DND-41 (cell line): Measurements from ENCODE around the gene HLA-DQA2.

Experiments
- ATAC-seq: fragments of 200-7000 bp; cut with Tn5 transposase; 3 replicates; pipeline ENCODE4 v1.9.1; 2021; ENCODE audit warnings: low read depth; ENCODE audit not compliant: insufficient read depth
- DNase-seq: peaks from one replicate; pipeline ENCODE4 v3.0.0-alpha.2; 2020
- H2AFZ ChIP-seq: 2 replicates; pipeline ENCODE4 v1.6.0; 2012; ENCODE audit warnings: low read depth, low read length
- H3K27ac ChIP-seq: 2 replicates; pipeline ENCODE4 v1.5.1; 2012; ENCODE audit warnings: low read length, inconsistent platforms
- H3K27me3 ChIP-seq: fragments of 200-600 bp; sonication (generic); 2 replicates; pipeline ENCODE4 v1.6.0; 2012; ENCODE audit warnings: low read length, mild to moderate bottlenecking, inconsistent platforms; ENCODE audit not compliant: insufficient read depth, poor library complexity
- H3K36me3 ChIP-seq: 2 replicates; pipeline ENCODE4 v1.5.1; 2012; ENCODE audit warnings: low read length, inconsistent platforms; ENCODE audit not compliant: insufficient read depth
- H3K4me1 ChIP-seq: 2 replicates; pipeline ENCODE4 v1.5.1; 2012; ENCODE audit warnings: mild to moderate bottlenecking, low read length; ENCODE audit not compliant: insufficient read depth
- H3K4me2 ChIP-seq: 2 replicates; pipeline ENCODE4 v1.6.0; 2012; ENCODE audit warnings: mild to moderate bottlenecking, moderate library complexity, low read length, inconsistent platforms; ENCODE audit not compliant: insufficient read depth
- H3K4me3 ChIP-seq, 2 experiments: fragments of 200-600 bp in 1 of 2; shearing (Covaris generic) in 1 of 2; 2 replicates each; pipeline ENCODE4 v1.5.1; 2012 to 2016; ENCODE audit warnings: inconsistent platforms in 2 of 2, low read length in 2 of 2, mild to moderate bottlenecking in 2 of 2, low read depth in 1 of 2, moderate library complexity in 1 of 2
- H3K79me2 ChIP-seq: 2 replicates; pipeline ENCODE4 v1.6.0; 2012; ENCODE audit warnings: low read length, inconsistent platforms; ENCODE audit not compliant: insufficient read depth
- H3K9ac ChIP-seq: 2 replicates; pipeline ENCODE4 v1.6.0; 2012; ENCODE audit warnings: low read depth, mild to moderate bottlenecking, inconsistent platforms, low read length, moderate library complexity
- H3K9me3 ChIP-seq: 2 replicates; pipeline ENCODE4 v1.5.1; 2012; ENCODE audit warnings: low read length, moderate library complexity, mild to moderate bottlenecking, inconsistent platforms; ENCODE audit not compliant: insufficient read depth, severe bottlenecking
- H4K20me1 ChIP-seq: 2 replicates; pipeline ENCODE4 v1.6.0; 2012; ENCODE audit warnings: low read length; ENCODE audit not compliant: insufficient read depth
- EZH2 ChIP-seq: IDR thresholded peaks from 3 replicates; pipeline ENCODE4 v1.6.1; 2012; ENCODE audit warnings: borderline replicate concordance, low read depth, mild to moderate bottlenecking, moderate library complexity, low read length, inconsistent platforms; ENCODE audit not compliant: severe bottlenecking
- TF ChIP-seq, protein P1 (sequence below): IDR thresholded peaks from 2 replicates; pipeline ENCODE4 v1.5.1; 2012; ENCODE audit warnings: borderline replicate concordance, low read length, moderate library complexity, mild to moderate bottlenecking; ENCODE audit not compliant: poor library complexity, severe bottlenecking; ENCODE audit errors: extremely low read depth

Gene HLA-DQA2

DNA sequence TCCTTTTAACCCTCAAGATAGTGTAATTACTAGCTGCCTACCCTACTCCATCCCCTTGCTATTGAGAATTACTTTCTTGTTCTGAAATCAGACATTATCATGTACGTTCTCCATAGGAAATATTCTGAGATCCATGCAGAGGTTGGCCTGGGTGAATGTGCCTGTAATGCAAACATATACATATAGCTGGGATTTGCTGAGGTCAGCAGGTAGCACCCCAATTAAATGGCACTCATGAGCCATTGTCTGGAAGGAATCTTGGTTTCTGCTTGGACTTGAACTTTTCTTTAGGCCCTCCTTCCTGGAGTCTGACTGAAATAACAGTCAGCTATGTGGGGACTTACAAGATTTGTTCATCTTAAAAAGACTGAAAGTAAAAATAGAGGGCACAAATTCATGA lies 18.5 kb downstream of the HLA-DQA2 start:
- Histone ChIP-seq H3K9ac (no peak overlapping the region), H3K4me1 (no peaks in the 10 kb centered on the region), H3K27ac (no peak overlapping the region), H2AFZ (no peak overlapping the region), H3K4me3 (no peak overlapping the region), H3K9me3 (no peaks in the 10 kb centered on the region), H3K4me2 (no peak overlapping the region), H4K20me1 (no peaks in the 10 kb centered on the region), H3K79me2 (no peaks in the 10 kb centered on the region), H3K27me3 (peaks cover 18% of the 10 kb centered on the region), H3K36me3 (no peaks in the 10 kb centered on the region)
- TF ChIP-seq, protein P1, sequence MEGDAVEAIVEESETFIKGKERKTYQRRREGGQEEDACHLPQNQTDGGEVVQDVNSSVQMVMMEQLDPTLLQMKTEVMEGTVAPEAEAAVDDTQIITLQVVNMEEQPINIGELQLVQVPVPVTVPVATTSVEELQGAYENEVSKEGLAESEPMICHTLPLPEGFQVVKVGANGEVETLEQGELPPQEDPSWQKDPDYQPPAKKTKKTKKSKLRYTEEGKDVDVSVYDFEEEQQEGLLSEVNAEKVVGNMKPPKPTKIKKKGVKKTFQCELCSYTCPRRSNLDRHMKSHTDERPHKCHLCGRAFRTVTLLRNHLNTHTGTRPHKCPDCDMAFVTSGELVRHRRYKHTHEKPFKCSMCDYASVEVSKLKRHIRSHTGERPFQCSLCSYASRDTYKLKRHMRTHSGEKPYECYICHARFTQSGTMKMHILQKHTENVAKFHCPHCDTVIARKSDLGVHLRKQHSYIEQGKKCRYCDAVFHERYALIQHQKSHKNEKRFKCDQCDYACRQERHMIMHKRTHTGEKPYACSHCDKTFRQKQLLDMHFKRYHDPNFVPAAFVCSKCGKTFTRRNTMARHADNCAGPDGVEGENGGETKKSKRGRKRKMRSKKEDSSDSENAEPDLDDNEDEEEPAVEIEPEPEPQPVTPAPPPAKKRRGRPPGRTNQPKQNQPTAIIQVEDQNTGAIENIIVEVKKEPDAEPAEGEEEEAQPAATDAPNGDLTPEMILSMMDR: no peak
- no peak for TF ChIP-seq EZH2
- DNase-seq: no peak
- ATAC-seq: no peak

GRCh38 chr6:32761072-32761471 lies 19.9 kb downstream of the HLA-DQA2 start:
- H3K27ac ChIP-seq: no peak overlapping the region
- ATAC-seq (no peak), DNase-seq (no peak)
- no peaks in the 10 kb centered on the region for H3K9me3 ChIP-seq
- no peak overlapping the region for H3K4me2 ChIP-seq
- H3K79me2 ChIP-seq: no peaks in the 10 kb centered on the region
- H3K27me3 ChIP-seq: peaks cover 18% of the 10 kb centered on the region
- no peaks in the 10 kb centered on the region for H4K20me1 ChIP-seq
- no peak overlapping the region for H2AFZ ChIP-seq
- no peaks in the 10 kb centered on the region for H3K36me3 ChIP-seq
- H3K4me1 ChIP-seq: no peaks in the 10 kb centered on the region
- H3K9ac ChIP-seq: no peak overlapping the region
- H3K4me3 ChIP-seq: no peak overlapping the region
- TF ChIP-seq, protein P1: no peak

DNA sequence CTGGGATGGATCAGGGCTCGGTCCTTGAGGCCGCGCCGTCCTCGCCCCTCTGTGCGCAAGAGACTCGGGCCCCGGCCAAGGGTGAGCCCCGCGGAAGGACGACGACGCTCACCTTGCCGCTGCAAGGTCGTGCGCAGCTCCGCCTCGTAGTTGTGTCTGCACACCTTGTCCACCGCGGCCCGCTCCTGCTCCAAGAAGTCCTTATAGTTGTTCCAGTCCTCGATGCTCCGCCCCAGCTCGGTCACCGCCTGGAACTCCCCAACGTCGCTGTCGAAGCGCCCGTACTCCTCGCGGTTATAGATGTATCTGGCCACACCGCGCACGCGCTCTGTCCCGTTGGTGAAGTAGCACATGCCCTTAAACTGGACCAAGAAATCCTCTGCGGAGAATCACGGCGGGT lies 20.4 kb downstream of the HLA-DQA2 start:
- H4K20me1 ChIP-seq: no peaks in the 10 kb centered on the region
- no peak for ATAC-seq
- no peak overlapping the region for H2AFZ ChIP-seq
- no peak for TF ChIP-seq EZH2
- TF ChIP-seq, protein P1: no peak
- no peak for DNase-seq
- H3K9ac ChIP-seq: no peak overlapping the region
- H3K27ac ChIP-seq: no peak overlapping the region
- no peaks in the 10 kb centered on the region for H3K4me1 ChIP-seq
- no peak overlapping the region for H3K4me2 ChIP-seq
- H3K27me3 ChIP-seq: peaks cover 18% of the 10 kb centered on the region
- H3K4me3 ChIP-seq: no peak overlapping the region
- no peaks in the 10 kb centered on the region for H3K79me2 ChIP-seq
- no peaks in the 10 kb centered on the region for H3K36me3 ChIP-seq
- no peaks in the 10 kb centered on the region for H3K9me3 ChIP-seq

DNA sequence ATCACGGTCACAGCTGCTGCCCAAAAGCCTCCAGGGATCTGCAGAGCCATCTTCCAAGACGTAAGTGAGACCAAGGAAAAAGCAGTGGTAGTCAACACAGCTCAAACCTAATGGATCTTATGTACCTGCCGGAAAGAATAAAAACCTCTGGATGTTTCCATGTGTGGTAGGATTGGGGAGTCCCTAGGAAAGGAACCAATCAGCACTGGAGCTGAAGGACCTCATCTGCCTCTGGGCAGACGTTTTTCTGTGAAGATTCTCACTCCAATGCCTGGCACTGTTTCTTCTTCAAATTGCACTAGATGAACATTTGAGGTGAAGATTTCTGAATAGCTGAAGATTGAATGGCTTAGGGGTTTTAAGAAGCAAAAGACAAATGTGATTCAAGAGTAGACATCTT lies 22.2 kb downstream of the HLA-DQA2 start, which contains the start of gene HLA-DQB2:
Gene HLA-DQB2, minus strand, starts transcription at position 112 of the 400 bp plus-strand sequence. Its CDS starts 62 bp downstream, at position 50.
- Histone ChIP-seq H3K4me3 (no peak within 1 kb of the TSS), H3K36me3 (no peaks in the 10 kb centered on the region), H3K4me2 (no peak within 1 kb of the TSS), H3K9me3 (no peaks in the 10 kb centered on the region), H3K79me2 (no peaks in the 10 kb centered on the region), H2AFZ (no peak within 1 kb of the TSS), H3K27me3 (peaks cover 17% of the 10 kb centered on the region), H4K20me1 (no peaks in the 10 kb centered on the region), H3K27ac (no peak within 1 kb of the TSS), H3K9ac (no peak within 1 kb of the TSS), H3K4me1 (no peaks in the 10 kb centered on the region)
- ATAC-seq: no peak
- no peak for TF ChIP-seq EZH2
- TF ChIP-seq, protein P1: no peak
- no peak for DNase-seq
